GM12865 (cell line): ENCODE results near the gene WNT6.

Experiments used
- DNase-seq: peaks from one replicate; pipeline ENCODE4 v3.0.0; 2010; ENCODE audit warnings: low read depth
- H3K4me3 ChIP-seq: 2 replicates; pipeline ENCODE4 v1.5.1; 2011; ENCODE audit warnings: mild to moderate bottlenecking, low read depth, low read length, control low read depth
- TF ChIP-seq, protein P1 (sequence below): IDR thresholded peaks from 2 replicates; pipeline ENCODE4 v1.5.1; 2011; ENCODE audit warnings: low read length, control low read depth, low read depth, inconsistent platforms; ENCODE audit not compliant: insufficient read depth; ENCODE audit errors: missing control alignments

WNT6 gene

DNA sequence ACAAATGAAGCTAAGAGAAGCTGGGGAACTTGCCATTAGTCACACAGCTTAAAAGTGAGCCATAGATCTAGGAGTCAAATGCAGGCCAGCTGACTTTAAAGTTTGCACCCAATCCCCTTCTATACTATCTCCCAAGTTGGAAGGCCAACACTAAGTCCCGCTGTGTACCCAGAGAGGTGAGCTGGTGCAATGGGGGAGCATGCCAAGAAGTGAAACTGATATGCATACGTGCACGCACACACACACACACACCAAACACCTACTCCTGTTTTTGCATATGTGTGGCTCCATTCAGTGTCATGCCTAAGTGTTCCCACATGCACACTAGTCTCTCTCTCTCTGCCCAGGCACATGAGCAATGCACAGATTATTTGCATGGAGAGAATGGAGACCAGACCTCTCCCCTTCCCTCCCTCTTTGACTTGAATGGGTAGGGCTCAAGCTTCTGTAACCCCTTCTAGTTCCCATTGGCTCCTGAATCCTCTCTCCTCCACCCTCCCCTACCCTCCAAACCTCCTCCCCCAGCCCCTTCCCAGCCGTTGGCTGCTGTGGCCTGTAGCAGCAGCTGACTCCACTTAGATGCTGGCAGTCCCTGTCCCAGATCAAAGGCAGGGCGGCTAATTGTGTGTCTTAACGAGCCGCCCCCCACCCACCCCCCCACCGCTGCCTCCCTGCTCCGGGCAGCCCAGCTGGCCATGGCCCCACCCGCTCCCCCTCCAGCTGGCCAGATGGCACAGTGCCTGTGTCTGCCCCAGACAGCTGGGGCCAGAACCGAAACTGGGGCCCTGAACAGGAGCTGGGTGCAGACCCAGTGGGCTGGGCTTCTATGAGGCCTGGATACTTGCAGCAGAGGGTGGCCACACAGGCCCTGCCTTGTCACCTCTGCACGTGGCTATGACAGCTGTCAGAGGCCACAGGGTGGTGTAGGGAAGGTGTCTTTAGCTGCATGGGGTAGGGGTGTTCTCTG, 26.7 kb downstream of the WNT6 start:
- peak; percentile 78 for DNase-seq
- peak overlapping the region; percentile 9 for H3K4me3 ChIP-seq
- TF ChIP-seq, protein P1, sequence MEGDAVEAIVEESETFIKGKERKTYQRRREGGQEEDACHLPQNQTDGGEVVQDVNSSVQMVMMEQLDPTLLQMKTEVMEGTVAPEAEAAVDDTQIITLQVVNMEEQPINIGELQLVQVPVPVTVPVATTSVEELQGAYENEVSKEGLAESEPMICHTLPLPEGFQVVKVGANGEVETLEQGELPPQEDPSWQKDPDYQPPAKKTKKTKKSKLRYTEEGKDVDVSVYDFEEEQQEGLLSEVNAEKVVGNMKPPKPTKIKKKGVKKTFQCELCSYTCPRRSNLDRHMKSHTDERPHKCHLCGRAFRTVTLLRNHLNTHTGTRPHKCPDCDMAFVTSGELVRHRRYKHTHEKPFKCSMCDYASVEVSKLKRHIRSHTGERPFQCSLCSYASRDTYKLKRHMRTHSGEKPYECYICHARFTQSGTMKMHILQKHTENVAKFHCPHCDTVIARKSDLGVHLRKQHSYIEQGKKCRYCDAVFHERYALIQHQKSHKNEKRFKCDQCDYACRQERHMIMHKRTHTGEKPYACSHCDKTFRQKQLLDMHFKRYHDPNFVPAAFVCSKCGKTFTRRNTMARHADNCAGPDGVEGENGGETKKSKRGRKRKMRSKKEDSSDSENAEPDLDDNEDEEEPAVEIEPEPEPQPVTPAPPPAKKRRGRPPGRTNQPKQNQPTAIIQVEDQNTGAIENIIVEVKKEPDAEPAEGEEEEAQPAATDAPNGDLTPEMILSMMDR, result no peak

DNA sequence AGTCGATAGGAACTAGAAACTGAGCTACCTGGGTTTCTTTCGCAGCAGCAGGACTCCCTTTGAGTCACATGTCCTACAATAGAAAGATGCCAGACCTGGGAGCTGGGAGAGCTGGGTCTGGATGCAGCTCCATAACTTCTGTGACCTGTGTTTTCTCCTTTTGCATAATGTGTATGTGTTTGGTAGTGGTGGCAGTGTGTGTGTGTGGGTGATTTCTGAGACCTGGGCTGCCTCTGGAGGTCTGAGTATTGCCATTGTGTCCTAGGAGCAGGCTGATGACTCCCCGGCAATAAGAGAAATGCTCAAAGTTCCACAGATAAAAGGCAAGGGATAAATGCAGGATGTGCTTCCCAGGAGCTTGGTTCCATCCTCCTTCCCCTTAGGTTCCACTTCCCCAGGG, 27.5 kb downstream of the WNT6 start:
- no peak for DNase-seq
- TF ChIP-seq, protein P1, result no peak
- H3K4me3 ChIP-seq, result no peak overlapping the region; the same call in 1 of the 2 replicates

DNA sequence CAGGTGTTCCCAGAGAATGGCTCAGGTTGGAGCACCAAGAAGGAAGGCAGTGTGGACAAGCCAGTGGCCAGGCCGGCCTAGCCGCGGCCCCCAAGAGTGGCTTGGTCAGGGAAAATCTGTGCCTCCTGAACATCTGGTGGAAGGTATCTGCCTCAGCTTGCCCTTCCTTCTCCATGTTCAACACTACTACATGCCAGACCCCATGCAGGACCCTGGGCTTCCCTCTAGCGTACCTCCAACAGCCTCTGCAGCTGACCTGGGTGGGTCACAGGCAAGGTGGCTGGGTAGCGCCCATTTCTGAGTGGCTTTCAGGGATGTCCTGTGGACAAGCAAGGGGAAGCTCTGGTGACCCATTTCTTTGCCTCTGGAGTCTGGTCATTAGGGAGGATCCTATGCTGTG, 28.7 kb downstream of the WNT6 start:
- H3K4me3 ChIP-seq, result no peak overlapping the region
- TF ChIP-seq, protein P1, result no peak

DNA sequence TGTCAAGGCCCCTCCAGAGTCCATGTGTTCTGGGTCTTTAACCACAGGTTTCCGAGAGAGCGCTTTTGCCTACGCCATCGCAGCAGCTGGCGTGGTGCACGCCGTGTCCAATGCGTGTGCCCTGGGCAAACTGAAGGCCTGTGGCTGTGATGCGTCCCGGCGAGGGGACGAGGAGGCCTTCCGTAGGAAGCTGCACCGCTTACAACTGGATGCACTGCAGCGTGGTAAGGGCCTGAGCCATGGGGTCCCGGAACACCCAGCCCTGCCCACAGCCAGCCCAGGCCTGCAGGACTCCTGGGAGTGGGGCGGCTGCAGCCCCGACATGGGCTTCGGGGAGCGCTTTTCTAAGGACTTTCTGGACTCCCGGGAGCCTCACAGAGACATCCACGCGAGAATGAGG, 30.3 kb downstream of the WNT6 start:
- no peak overlapping the region for H3K4me3 ChIP-seq
- TF ChIP-seq, protein P1, result no peak
- no peak for DNase-seq

More for the DNA sequence above, 28.7 kb downstream of the WNT6 start:
- no peak for DNase-seq

DNA sequence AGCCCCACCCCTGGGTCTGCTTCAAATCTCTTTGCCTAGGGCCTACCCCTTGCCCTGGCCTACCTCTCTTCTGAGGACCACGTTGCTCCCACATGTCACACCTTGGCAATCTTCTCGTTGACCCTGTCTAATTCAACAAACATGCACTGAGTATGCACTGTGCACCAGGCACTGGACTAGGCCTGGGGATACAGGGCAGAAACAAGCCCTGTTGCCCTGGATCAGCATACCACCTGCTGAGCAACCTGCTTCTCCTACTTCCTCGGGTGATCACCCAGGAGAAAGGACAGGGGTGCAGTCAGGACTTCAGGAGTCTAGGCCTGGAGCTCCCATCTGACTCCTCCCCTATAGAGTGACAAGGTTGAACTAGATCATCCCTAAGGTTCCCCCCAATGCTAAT, 30.8 kb downstream of the WNT6 start:
- TF ChIP-seq, protein P1, result no peak
- DNase-seq, result no peak
- H3K4me3 ChIP-seq, result no peak overlapping the region

DNA sequence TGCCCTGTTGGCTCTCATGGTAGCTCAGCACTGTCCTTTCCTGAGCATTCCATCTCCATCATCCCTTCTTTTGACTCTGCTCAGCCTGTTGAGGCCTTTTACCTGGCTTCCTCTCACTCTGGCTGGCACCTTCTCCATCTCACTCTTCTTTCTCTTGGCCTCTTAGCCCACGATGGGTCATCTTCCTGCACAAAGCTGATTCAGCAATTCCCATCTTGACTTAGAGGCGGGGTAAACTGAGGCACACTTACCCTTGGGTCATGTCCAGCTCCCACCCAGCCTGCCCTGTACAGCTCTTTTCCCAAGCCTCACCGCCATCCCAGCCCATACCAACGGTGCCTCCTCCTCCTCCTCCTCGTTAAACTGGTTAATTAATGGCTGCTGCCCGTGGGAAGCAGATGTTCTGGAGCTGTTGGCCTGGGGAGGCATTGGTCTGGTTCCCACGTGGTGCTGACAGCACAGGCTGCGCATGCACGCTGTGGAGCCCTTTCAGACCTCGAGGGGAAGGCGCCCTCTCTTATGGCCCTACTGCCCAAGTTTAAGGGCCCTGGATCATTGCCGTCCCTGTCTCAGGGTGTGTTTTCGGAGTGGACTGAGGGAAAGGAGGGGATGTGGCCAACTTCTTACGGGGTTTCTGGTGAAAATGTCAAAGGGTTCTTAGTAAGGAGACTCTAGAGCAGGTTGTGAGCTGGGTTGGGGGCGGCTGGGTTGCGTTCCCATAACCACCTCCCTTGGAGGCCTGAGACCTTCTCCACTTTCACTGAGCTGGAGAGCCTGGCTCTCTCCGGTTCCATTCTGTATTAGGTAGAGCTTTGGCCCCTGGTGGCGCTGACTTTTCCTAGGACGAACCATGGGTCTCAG, 31.9 kb downstream of the WNT6 start:
- DNase-seq, result no peak
- no peak overlapping the region for H3K4me3 ChIP-seq

More for the DNA sequence above, 31.9 kb downstream of the WNT6 start:
- TF ChIP-seq, protein P1, result no peak
